Cardiac muscle cell (in vitro differentiated cells and primary cell): ENCODE results near the gene REXO4. TPM values are rescaled to one million over a fixed set of nuclear protein-coding genes. Genes with fewer than 3 reads are reported as not detected.

Experiments used
- DNase-seq, 2 donors: peaks; one replicate each; pipeline versions ENCODE4 v3.0.0 to v3.0.0-alpha.2; 2010 to 2017; ENCODE audit warnings: low read depth in 1 of 2, low spot score in 1 of 2
- H3K27ac ChIP-seq: fragments of 200-600 bp; sonication (generic); 2 replicates; pipeline ENCODE4 v1.5.1; 2016
- H3K27me3 ChIP-seq: fragments of 200-600 bp; sonication (generic); 2 replicates; pipeline ENCODE4 v1.6.0; 2016; ENCODE audit warnings: control low read depth
- H3K36me3 ChIP-seq: fragments of 200-600 bp; sonication (generic); 2 replicates; pipeline ENCODE4 v1.5.1; 2016; ENCODE audit warnings: control low read depth
- H3K4me1 ChIP-seq: fragments of 200-600 bp; sonication (generic); 2 replicates; pipeline ENCODE4 v1.8.1; 2017; ENCODE audit warnings: low read depth, mild to moderate bottlenecking, mixed run types
- H3K4me3 ChIP-seq: fragments of 200-600 bp; sonication (generic); 2 replicates; pipeline ENCODE4 v1.5.1; 2016; ENCODE audit warnings: mild to moderate bottlenecking
- H3K9me3 ChIP-seq: fragments of 200-600 bp; sonication (generic); 2 replicates; pipeline ENCODE4 v1.5.1; 2017; ENCODE audit warnings: low read depth, mild to moderate bottlenecking, control low read depth
- CTCF ChIP-seq: IDR thresholded peaks from 2 replicates; pipeline ENCODE4 v1.5.1; 2012; ENCODE audit warnings: low read depth, mild to moderate bottlenecking, low read length
- polyA plus RNA-seq: library from polyadenylated mRNA; unstranded; fragments of >200 nt; fragmentation: Nextera tagmentation; extraction: Ambion mirVana; gene quantifications from 2 replicates; pipeline ENCODE4 v1.2.1, GENCODE V29; 2016
- total RNA-seq: library from RNA; depleted of rRNA; stranded (reverse); fragments of >200 nt; gene quantifications from 2 replicates; pipeline ENCODE4 v1.2.3, GENCODE V29; 2016

The REXO4 gene
- total and polyA plus RNA-seq, 2 experiments from 2014 or later = 27.1 to 50.2 TPM

GRCh38 chr9:133383438-133383837 lies 34.4 kb downstream of the REXO4 start:
- no peak for DNase-seq
- no peaks in the 10 kb centered on the region for H3K9me3 ChIP-seq
- H3K27me3 ChIP-seq = no peaks in the 10 kb centered on the region
- H3K4me3 ChIP-seq = no peak overlapping the region
- no peaks in the 10 kb centered on the region for H3K36me3 ChIP-seq
- no peaks in the 10 kb centered on the region for H3K4me1 ChIP-seq
- no peak overlapping the region for H3K27ac ChIP-seq
- TF ChIP-seq CTCF = no peak

GRCh38 chr9:133382507-133383141 lies 35.2 kb downstream of the REXO4 start:
- no peak for TF ChIP-seq CTCF
- no peaks in the 10 kb centered on the region for H3K4me1 ChIP-seq
- H3K9me3 ChIP-seq = no peaks in the 10 kb centered on the region
- no peak overlapping the region for H3K4me3 ChIP-seq
- no peaks in the 10 kb centered on the region for H3K27me3 ChIP-seq
- DNase-seq = no peak
- no peak overlapping the region for H3K27ac ChIP-seq
- H3K36me3 ChIP-seq = no peaks in the 10 kb centered on the region

GRCh38 chr9:133380734-133381133 lies 37.1 kb downstream of the REXO4 start:
- Histone ChIP-seq H3K36me3 (no peaks in the 10 kb centered on the region), H3K9me3 (no peaks in the 10 kb centered on the region), H3K27ac (no peak overlapping the region), H3K27me3 (no peaks in the 10 kb centered on the region), H3K4me3 (no peak overlapping the region), H3K4me1 (no peaks in the 10 kb centered on the region)
- DNase-seq = no peak
- TF ChIP-seq CTCF = no peak

GRCh38 chr9:133379153-133380086 lies 38.4 kb downstream of the REXO4 start:
- no peak for TF ChIP-seq CTCF
- H3K9me3 ChIP-seq = no peaks in the 10 kb centered on the region
- no peak for DNase-seq

GRCh38 chr9:133378408-133378962 lies 39.3 kb downstream of the REXO4 start:
- no peak for DNase-seq
- no peaks in the 10 kb centered on the region for H3K9me3 ChIP-seq
- no peak overlapping the region for H3K4me3 ChIP-seq
- no peaks in the 10 kb centered on the region for H3K36me3 ChIP-seq
- H3K27ac ChIP-seq = no peak overlapping the region
- no peak for TF ChIP-seq CTCF
- no peaks in the 10 kb centered on the region for H3K4me1 ChIP-seq
- H3K27me3 ChIP-seq = no peaks in the 10 kb centered on the region

More at GRCh38 chr9:133379153-133380086, 38.4 kb downstream of the REXO4 start:
- H3K27me3 ChIP-seq = no peaks in the 10 kb centered on the region
- H3K4me3 ChIP-seq = no peak overlapping the region
- H3K27ac ChIP-seq = no peak overlapping the region
- H3K36me3 ChIP-seq = no peaks in the 10 kb centered on the region
- no peaks in the 10 kb centered on the region for H3K4me1 ChIP-seq
